Lung (tissue), 12 donors: Measurements from ENCODE around the gene PABPN1. TPM values are rescaled to one million over a fixed set of nuclear protein-coding genes. Genes with fewer than 3 reads are reported as not detected.
A peak's percentile ranks its signal among the peaks of the same experiment; 100 is the strongest.

Experiments used
- ATAC-seq: fragments of 200-7000 bp; cut with Tn5 transposase; one replicate; pipeline ENCODE4 v1.9.1; 2020; ENCODE audit warnings: moderate number of reproducible peaks; ENCODE audit not compliant: insufficient read depth, low FRiP score
- DNase-seq, 3 donors: peaks; one replicate each; pipeline ENCODE4 v3.0.0-alpha.2; 2013 to 2017
- H3K27ac ChIP-seq, 2 donors: one replicate each; pipeline ENCODE4 v1.5.1; 2013; ENCODE audit warnings: mild to moderate bottlenecking in 2 of 2, moderate library complexity in 2 of 2, control low read depth in 1 of 2, inconsistent platforms in 1 of 2, low read depth in 1 of 2, low read length in 1 of 2
- H3K27me3 ChIP-seq, 3 donors: one replicate each; pipeline ENCODE4 v1.5.1; 2013; ENCODE audit warnings: low read length in 2 of 3; ENCODE audit not compliant: control insufficient read depth in 3 of 3, insufficient read depth in 3 of 3
- H3K36me3 ChIP-seq, 4 donors: one replicate each; pipeline ENCODE4 v1.5.1; 2013; ENCODE audit warnings: low read length in 4 of 4, mild to moderate bottlenecking in 1 of 4, moderate library complexity in 1 of 4; ENCODE audit not compliant: control insufficient read depth in 4 of 4, insufficient read depth in 4 of 4
- H3K4me1 ChIP-seq, 5 donors: one replicate each; pipeline ENCODE4 v1.5.1; 2013; ENCODE audit warnings: low read length in 5 of 5, mild to moderate bottlenecking in 2 of 5, moderate library complexity in 1 of 5; ENCODE audit not compliant: control insufficient read depth in 5 of 5, insufficient read depth in 5 of 5
- H3K4me3 ChIP-seq: one replicate; pipeline ENCODE4 v1.5.1; 2013; ENCODE audit warnings: mild to moderate bottlenecking, control low read depth, moderate library complexity
- H3K9ac ChIP-seq, 2 donors: one replicate each; pipeline ENCODE4 v1.5.1; 2013; ENCODE audit warnings: low read length in 2 of 2, control low read depth in 1 of 2; ENCODE audit not compliant: insufficient read depth in 1 of 2
- H3K9me3 ChIP-seq, 4 donors: one replicate each; pipeline ENCODE4 v1.5.1; 2013; ENCODE audit warnings: low read length in 3 of 4, mild to moderate bottlenecking in 1 of 4, moderate library complexity in 1 of 4; ENCODE audit not compliant: control insufficient read depth in 4 of 4, insufficient read depth in 3 of 4
- WGBS, 2 donors: extraction: QIAGEN DNeasy Blood & Tissue Kit; methylation state at CpG; one replicate each; pipeline ENCODE4 v1.1.7; 2013; 5-methylcytosine and 5-hydroxymethylcytosine counted together
- polyA plus RNA-seq, 2 donors: library from polyadenylated mRNA; stranded (reverse); fragments of 200-250 nt; gene quantifications; one replicate each; pipeline ENCODE4 v1.2.1, GENCODE V29; 2013
- total RNA-seq, 2 donors: library from RNA; depleted of rRNA in 1 of 2; stranded (reverse); fragments of >200 nt in 1 of 2; gene quantifications; one replicate each; pipeline ENCODE4 v1.2.1, GENCODE V29; 2014 to 2021
- TF ChIP-seq, protein P1 (sequence below): IDR thresholded peaks from 2 replicates; pipeline ENCODE4 v1.5.1; 2012; ENCODE audit warnings: mild to moderate bottlenecking; ENCODE audit errors: control extremely low read depth, extremely low read depth
- donor health status: control.
- donor health status: control.
- donor health status: Bipolar disorder and iron deficiency.
- donor health status: healthy.
- donor health status: DM: yes; HTN: yes; CAD: no.

PABPN1 gene
- total and polyA plus RNA-seq, 4 donors = 66.0 to 183 (median 103) TPM

DNA sequence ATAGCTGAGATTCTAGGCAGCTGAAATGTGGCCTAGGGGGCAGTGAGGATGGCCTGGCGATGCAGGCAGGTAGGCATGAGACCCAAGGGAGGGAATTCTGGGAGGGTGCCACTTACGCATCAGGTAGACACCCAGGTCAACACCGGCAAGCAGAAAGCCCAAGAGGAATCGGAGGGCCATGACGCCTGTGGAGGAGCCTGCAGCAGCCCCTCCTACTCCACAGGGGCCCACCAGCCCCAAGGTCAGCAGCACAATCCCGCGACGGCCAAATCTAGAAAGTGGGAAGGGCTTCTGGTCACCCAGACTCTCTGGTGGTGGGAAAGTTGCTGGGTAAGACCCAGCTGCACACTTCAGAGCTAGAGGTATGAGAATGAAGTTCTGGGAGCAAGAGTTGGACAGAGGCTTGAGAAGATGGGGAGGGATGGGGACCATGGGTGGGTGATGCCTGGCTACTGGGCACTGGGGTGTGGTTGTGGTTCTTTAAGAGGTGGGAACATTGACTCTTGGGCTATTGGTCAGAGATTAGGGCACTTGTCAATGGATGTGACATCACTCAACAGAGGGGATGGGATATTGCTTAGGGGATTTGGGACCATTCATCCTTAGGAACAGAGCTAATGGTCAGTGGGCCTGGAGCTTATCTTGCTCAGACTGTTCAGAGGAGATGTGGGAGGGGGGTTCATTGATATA is 28.0 kb downstream of the PABPN1 start:
- Histone ChIP-seq H3K4me3 (no peak overlapping the region), H3K9me3 (no peaks in the 10 kb centered on the region), H3K27ac (no peak overlapping the region), H3K4me1 (peaks cover 0 to 10% (median 6%) of the 10 kb centered on the region in 5 donors), H3K27me3 (no peaks in the 10 kb centered on the region), H3K36me3 (peaks cover 0 to 4% (median under 1%) of the 10 kb centered on the region in 4 donors), H3K9ac (no peak overlapping the region)
- WGBS, 2 donors = 91 to 96% methylated on average over 8 of the region's 8 CpGs
- no peak for DNase-seq
- TF ChIP-seq, protein P1, sequence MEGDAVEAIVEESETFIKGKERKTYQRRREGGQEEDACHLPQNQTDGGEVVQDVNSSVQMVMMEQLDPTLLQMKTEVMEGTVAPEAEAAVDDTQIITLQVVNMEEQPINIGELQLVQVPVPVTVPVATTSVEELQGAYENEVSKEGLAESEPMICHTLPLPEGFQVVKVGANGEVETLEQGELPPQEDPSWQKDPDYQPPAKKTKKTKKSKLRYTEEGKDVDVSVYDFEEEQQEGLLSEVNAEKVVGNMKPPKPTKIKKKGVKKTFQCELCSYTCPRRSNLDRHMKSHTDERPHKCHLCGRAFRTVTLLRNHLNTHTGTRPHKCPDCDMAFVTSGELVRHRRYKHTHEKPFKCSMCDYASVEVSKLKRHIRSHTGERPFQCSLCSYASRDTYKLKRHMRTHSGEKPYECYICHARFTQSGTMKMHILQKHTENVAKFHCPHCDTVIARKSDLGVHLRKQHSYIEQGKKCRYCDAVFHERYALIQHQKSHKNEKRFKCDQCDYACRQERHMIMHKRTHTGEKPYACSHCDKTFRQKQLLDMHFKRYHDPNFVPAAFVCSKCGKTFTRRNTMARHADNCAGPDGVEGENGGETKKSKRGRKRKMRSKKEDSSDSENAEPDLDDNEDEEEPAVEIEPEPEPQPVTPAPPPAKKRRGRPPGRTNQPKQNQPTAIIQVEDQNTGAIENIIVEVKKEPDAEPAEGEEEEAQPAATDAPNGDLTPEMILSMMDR = no peak
- ATAC-seq = no peak

DNA sequence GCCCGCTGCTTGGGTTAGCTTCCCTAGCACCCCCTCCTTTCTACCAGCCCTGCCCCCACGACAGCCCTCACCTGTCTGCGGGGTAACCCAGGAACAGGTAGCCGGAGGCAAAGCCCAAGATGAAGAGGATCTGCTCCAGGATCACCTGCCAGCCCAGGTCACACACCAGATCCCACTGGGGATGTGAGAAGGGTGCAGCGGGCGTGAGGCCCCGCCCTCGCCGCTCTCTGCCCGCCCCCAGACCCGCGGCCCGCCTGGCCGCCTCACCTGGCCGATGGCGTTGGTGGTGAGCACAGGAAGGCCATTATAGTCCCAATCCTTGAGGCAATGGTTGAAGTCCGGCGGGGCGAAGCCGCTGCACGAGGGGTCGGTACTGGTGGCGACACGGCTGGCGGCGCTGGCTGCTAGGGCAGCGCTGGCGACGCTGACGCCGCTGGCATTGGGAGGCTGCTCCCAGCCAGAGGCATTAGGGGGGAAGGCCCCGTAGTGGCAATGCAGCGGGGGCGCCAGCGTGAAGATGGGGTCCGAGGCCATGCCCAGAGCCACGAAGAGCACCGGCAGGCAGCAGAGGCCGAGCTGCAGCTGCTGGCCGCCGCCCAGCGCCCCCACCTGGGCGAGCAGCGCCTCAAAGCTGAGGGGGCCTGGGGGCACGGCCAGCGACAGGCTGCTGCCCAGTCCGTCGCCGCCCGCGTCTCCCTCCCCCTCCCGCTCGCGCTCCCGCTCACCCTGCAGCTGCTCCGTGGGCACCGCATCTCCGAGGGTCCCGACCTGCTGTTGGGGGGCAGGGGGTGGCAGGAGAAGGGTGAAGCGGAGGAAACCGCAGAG is 30.6 kb downstream of the PABPN1 start:
- DNase-seq (no peak), ATAC-seq (no peak)
- no peak overlapping the region for H3K9ac ChIP-seq
- H3K36me3 ChIP-seq = peaks cover 0 to 13% (median under 1%) of the 10 kb centered on the region in 4 donors
- TF ChIP-seq, protein P1 = no peak
- H3K4me1 ChIP-seq = peaks cover 0 to 10% (median 6%) of the 10 kb centered on the region in 5 donors
- H3K27me3 ChIP-seq = no peaks in the 10 kb centered on the region
- H3K9me3 ChIP-seq = no peaks in the 10 kb centered on the region
- WGBS, 2 donors = 13 to 15% methylated on average over 55 to 61 of the region's 61 CpGs
- H3K4me3 ChIP-seq = peak overlapping the region; percentile 64
- no peak overlapping the region for H3K27ac ChIP-seq

DNA sequence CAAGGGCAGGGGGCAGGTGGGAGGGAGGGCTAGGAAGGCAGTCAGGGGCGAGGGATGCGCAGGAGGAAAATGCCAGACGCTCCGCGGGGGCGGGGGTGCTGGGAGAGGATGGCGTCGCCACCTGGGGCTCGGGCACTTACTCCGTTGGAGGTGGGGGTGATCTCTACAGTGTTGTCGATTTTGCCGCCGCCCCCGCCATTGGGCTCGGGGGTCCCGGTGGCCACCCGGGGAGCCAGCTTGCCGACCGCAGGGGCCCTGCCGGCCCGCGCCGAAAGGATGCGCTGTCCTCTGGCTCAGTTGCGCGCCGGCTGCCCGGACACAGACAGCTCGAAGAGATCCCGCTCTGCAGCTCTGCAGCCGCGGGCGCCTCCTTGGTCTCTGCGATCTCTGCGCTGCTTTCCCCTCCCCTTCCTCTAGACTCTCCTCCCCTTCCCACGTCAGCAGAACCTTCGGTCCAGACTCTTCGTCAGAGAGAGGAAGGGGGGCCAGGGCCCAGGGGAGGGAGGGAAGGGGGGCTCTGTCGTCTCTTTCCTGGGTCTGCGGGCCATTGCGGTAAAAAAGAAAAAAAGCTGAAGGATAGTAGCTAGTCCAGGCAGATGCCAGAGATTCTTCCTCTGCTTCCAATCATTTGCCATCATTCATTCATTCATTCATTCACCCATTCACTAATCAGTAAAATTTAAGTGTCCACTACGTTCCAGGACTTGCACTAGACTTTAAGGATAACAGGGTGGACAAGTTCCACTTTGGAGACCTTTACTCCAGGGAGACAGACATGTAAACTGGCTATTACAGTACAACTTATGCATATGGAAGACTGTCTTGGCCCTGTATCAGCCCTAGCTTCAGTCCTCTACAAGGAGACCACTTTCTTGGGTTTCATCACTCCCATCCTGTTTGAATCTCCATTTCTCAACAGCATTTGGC is 31.5 kb downstream of the PABPN1 start, which contains the start of gene SLC22A17:
TSS of gene SLC22A17 (minus strand) at position 382 of the 927 bp plus-strand sequence.
- DNase-seq (peak; percentile 93 to 96 (median 96)), ATAC-seq (peak; percentile 74)
- Histone ChIP-seq H3K27me3 (no peaks in the 10 kb centered on the region), H3K36me3 (peaks cover 0 to 13% (median 2%) of the 10 kb centered on the region in 4 donors), H3K4me3 (peak within 1 kb of the TSS; percentile 64), H3K27ac (no peak within 1 kb of the TSS), H3K9me3 (no peaks in the 10 kb centered on the region), H3K4me1 (peaks cover 0 to 10% (median 6%) of the 10 kb centered on the region in 5 donors), H3K9ac (peak within 1 kb of the TSS in 1 of 2 donors; percentile 78)
- WGBS, 2 donors = 1 to 3% methylated on average over 36 to 42 of the region's 42 CpGs
- TF ChIP-seq, protein P1 = no peak
